ENCODE data around the gene PRCD. TPM values are rescaled to one million over a fixed set of nuclear protein-coding genes. Genes with fewer than 3 reads are reported as not detected.

The PRCD gene
- total RNA-seq, 1 donor from 2014 or later, result 5.8 TPM

- peak; percentile 20 for TF ChIP-seq CTCF (conservative IDR thresholded peaks at IDR 0.05; ENCODE audit: low read depth, low read length)
- DNase-seq (ENCODE audit: low read depth), result no peak
- H3K4me3 ChIP-seq (ENCODE audit: low read depth, low read length), result peak overlapping the region; percentile 56
Measured at GRCh38 chr17:76540381-76541300, 797 bp downstream of the PRCD start.

- no peak overlapping the region for H3K4me3 ChIP-seq (ENCODE audit: low read depth, low read length)
Measured at GRCh38 chr17:76541739-76542454, 2.1 kb downstream of the PRCD start.

GRCh38 chr17:76542566-76542971, 2.7 kb downstream of the PRCD start:
- no peak overlapping the region for H3K4me3 ChIP-seq (ENCODE audit: low read depth, low read length)
- DNase-seq (ENCODE audit: low read depth), result no peak
- TF ChIP-seq CTCF (conservative IDR thresholded peaks at IDR 0.05; ENCODE audit: low read depth, low read length), result no peak

More at GRCh38 chr17:76541739-76542454, 2.1 kb downstream of the PRCD start:
- no peak for TF ChIP-seq CTCF (conservative IDR thresholded peaks at IDR 0.05; ENCODE audit: low read depth, low read length)
- no peak for DNase-seq (ENCODE audit: low read depth)

- no peak overlapping the region for H3K4me3 ChIP-seq (ENCODE audit: low read depth, low read length)
- DNase-seq (ENCODE audit: low read depth), result no peak
- no peak for TF ChIP-seq CTCF (conservative IDR thresholded peaks at IDR 0.05; ENCODE audit: low read depth, low read length)
Measured at GRCh38 chr17:76542984-76543383, 3.1 kb downstream of the PRCD start.

- TF ChIP-seq CTCF (conservative IDR thresholded peaks at IDR 0.05; ENCODE audit: low read depth, low read length), result no peak
- no peak for DNase-seq (ENCODE audit: low read depth)
- H3K4me3 ChIP-seq (ENCODE audit: low read depth, low read length), result no peak overlapping the region
Measured at GRCh38 chr17:76543482-76543825, 3.6 kb downstream of the PRCD start.

GRCh38 chr17:76543826-76544545, 4.1 kb downstream of the PRCD start:
- TF ChIP-seq CTCF (conservative IDR thresholded peaks at IDR 0.05; ENCODE audit: low read depth, low read length), result no peak
- no peak overlapping the region for H3K4me3 ChIP-seq (ENCODE audit: low read depth, low read length)
- no peak for DNase-seq (ENCODE audit: low read depth)
